ENCODE results near the gene ZNF267. TPM values are rescaled to one million over a fixed set of nuclear protein-coding genes. Genes with fewer than 3 reads are reported as not detected.

The ZNF267 gene
- total RNA-seq, 2 donors from 2014 or later, result 21.7 to 22.2 TPM

DNA sequence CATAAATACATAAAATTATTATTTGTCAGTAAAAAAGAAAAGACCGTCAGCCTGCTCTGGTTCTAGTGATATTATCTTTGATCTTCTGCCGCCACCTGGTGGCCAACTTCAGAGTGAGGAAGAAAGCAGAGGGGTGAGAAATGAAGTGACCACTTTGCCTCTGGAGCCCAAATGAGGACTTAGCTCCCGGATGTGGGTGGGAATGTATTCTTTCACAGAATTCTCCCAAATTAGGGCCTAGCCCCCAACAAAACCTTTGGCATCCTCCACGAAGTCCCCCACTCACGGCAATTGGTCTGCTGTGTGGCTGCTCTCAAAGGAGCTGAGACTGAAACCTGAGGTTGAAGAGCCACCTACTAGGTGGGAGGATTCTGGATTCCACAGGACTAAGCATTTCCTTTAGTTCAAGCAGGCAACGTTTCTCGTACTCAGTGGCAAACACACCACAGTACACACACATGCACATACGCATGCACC, 4.9 kb upstream of the ZNF267 start:
- Mint-ChIP-seq H3K27me3 (ENCODE audit: insufficient read depth) (peaks cover 29% of the 10 kb centered on the region), H3K36me3 (ENCODE audit: low read depth) (no peaks in the 10 kb centered on the region), H3K27ac (no peak overlapping the region), H3K4me3 (no peak overlapping the region), H3K9me3 (no peaks in the 10 kb centered on the region), H3K4me1 (no peaks in the 10 kb centered on the region)
- no peaks in the 10 kb centered on the region for H3K4me1 ChIP-seq (ENCODE audit: control insufficient read depth, insufficient read depth, low read length)
- no peak overlapping the region for H3K9ac ChIP-seq (ENCODE audit: extremely low read depth, low read length, poor library complexity, severe bottlenecking)
- H3K9me3 ChIP-seq (ENCODE audit: control insufficient read depth, low read length), result no peaks in the 10 kb centered on the region
- DNase-seq, result peak; percentile 91
- H3K4me3 ChIP-seq (ENCODE audit: low read length), result no peak overlapping the region
- H3K36me3 ChIP-seq (ENCODE audit: control insufficient read depth, insufficient read depth, low read length), result no peaks in the 10 kb centered on the region
- H3K27ac ChIP-seq (ENCODE audit: low read depth, low read length), result no peak overlapping the region
- peaks cover 12% of the 10 kb centered on the region for H3K27me3 ChIP-seq (ENCODE audit: control insufficient read depth, insufficient read depth, low read length, poor library complexity, severe bottlenecking)
- TF ChIP-seq, protein P1, sequence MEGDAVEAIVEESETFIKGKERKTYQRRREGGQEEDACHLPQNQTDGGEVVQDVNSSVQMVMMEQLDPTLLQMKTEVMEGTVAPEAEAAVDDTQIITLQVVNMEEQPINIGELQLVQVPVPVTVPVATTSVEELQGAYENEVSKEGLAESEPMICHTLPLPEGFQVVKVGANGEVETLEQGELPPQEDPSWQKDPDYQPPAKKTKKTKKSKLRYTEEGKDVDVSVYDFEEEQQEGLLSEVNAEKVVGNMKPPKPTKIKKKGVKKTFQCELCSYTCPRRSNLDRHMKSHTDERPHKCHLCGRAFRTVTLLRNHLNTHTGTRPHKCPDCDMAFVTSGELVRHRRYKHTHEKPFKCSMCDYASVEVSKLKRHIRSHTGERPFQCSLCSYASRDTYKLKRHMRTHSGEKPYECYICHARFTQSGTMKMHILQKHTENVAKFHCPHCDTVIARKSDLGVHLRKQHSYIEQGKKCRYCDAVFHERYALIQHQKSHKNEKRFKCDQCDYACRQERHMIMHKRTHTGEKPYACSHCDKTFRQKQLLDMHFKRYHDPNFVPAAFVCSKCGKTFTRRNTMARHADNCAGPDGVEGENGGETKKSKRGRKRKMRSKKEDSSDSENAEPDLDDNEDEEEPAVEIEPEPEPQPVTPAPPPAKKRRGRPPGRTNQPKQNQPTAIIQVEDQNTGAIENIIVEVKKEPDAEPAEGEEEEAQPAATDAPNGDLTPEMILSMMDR (conservative IDR thresholded peaks at IDR 0.05), result peak; percentile 88
- 33% methylated on average over 8 of the region's 8 CpGs; no CpG with 5 or more reads in 1 of the 2 experiments for WGBS, 2 experiments (ENCODE audit: insufficient coverage in 1 of 2, insufficient read length in 1 of 2)

DNA sequence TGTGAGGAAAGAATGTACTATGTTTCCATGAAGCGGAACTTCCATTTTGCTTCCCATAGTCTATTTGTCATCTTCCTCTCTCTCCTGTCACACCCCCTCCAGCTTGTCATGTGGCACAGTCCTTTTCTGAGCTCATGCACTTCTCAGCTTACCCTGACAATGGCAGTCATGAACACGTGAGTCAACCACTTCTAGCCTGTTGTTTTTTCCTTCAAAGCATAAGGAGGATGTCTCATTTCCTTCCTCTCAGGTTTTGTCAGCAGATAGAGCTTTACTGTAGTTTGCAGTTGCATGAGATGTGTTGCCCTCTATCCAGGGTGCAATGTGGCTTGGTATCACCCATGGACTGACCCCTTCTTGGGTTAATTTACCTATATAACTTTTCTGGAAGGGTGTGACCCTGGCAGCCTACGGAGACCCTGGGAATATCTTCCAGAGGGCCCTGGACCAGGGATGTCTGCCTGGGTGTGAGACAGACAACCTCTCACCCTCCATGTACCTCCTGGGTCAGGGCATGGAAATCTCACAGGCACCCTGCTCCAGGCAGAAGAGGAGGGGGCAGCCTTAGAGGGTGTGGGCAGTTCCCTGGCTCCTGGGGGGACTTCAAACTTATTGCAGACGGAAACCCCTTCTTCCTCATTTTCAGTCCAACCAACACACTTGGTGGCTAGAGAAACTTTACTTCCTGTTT, 4.0 kb upstream of the ZNF267 start:
- no peak overlapping the region for H3K4me3 Mint-ChIP-seq
- TF ChIP-seq, protein P1 (conservative IDR thresholded peaks at IDR 0.05), result no peak
- no peaks in the 10 kb centered on the region for H3K9me3 ChIP-seq (ENCODE audit: control insufficient read depth, low read length)
- DNase-seq, result no peak
- H3K36me3 ChIP-seq (ENCODE audit: control insufficient read depth, insufficient read depth, low read length), result no peaks in the 10 kb centered on the region
- H3K27ac ChIP-seq (ENCODE audit: low read depth, low read length), result no peak overlapping the region
- peaks cover 28% of the 10 kb centered on the region for H3K27me3 Mint-ChIP-seq (ENCODE audit: insufficient read depth)
- H3K4me1 Mint-ChIP-seq, result peaks cover 5% of the 10 kb centered on the region
- no peaks in the 10 kb centered on the region for H3K4me1 ChIP-seq (ENCODE audit: control insufficient read depth, insufficient read depth, low read length)
- 67 to 69% methylated on average over 2 to 4 of the region's 4 CpGs for WGBS, 2 experiments (ENCODE audit: insufficient coverage in 1 of 2, insufficient read length in 1 of 2)
- H3K9ac ChIP-seq (ENCODE audit: extremely low read depth, low read length, poor library complexity, severe bottlenecking), result no peak overlapping the region
- H3K9me3 Mint-ChIP-seq, result no peaks in the 10 kb centered on the region
- no peaks in the 10 kb centered on the region for H3K36me3 Mint-ChIP-seq (ENCODE audit: low read depth)
- H3K4me3 ChIP-seq (ENCODE audit: low read length), result no peak overlapping the region
- H3K27ac Mint-ChIP-seq, result no peak overlapping the region
- peaks cover 12% of the 10 kb centered on the region for H3K27me3 ChIP-seq (ENCODE audit: control insufficient read depth, insufficient read depth, low read length, poor library complexity, severe bottlenecking)

DNA sequence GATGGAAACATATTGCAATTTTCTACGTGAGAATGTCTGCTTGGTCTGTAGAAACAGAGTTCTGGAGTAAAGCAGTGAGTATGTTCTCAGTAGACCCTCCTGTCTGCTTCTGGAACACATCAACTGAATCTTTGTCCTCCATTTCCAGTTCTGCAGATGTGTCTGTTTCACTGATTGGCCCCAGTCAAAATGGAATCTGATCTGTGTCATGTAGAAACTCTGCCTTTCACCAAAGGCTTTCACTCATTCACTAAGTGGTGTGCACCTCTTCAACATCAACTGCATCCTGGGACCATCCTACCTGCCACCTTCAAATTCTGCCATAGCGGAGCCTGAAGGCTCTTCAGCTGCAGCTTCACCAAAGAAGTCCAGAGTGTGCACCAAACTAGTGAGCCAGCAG, 2.8 kb upstream of the ZNF267 start:
- H3K4me1 ChIP-seq (ENCODE audit: control insufficient read depth, insufficient read depth, low read length), result no peaks in the 10 kb centered on the region
- Mint-ChIP-seq H3K36me3 (ENCODE audit: low read depth) (no peaks in the 10 kb centered on the region), H3K4me3 (no peak overlapping the region), H3K27me3 (ENCODE audit: insufficient read depth) (peaks cover 24% of the 10 kb centered on the region), H3K4me1 (peaks cover 15% of the 10 kb centered on the region), H3K9me3 (no peaks in the 10 kb centered on the region), H3K27ac (no peak overlapping the region)
- H3K27ac ChIP-seq (ENCODE audit: low read depth, low read length), result no peak overlapping the region
- H3K9me3 ChIP-seq (ENCODE audit: control insufficient read depth, low read length), result no peaks in the 10 kb centered on the region
- TF ChIP-seq, protein P1 (conservative IDR thresholded peaks at IDR 0.05), result no peak
- no peak overlapping the region for H3K9ac ChIP-seq (ENCODE audit: extremely low read depth, low read length, poor library complexity, severe bottlenecking)
- H3K4me3 ChIP-seq (ENCODE audit: low read length), result no peak overlapping the region
- H3K27me3 ChIP-seq (ENCODE audit: control insufficient read depth, insufficient read depth, low read length, poor library complexity, severe bottlenecking), result peaks cover 12% of the 10 kb centered on the region
- WGBS, 2 experiments (ENCODE audit: insufficient coverage in 1 of 2, insufficient read length in 1 of 2), result 83 to 89% methylated on average over 1 to 2 of the region's 2 CpGs
- H3K36me3 ChIP-seq (ENCODE audit: control insufficient read depth, insufficient read depth, low read length), result peaks cover under 1% of the 10 kb centered on the region
- DNase-seq, result no peak
